HG03457 (cell line): Measurements from ENCODE around the gene ARHGEF12.

Experiments
- ATAC-seq: cut with Tn5 transposase; IDR thresholded peaks from one replicate; pipeline ENCODE4 v1.9.1; 2021; ENCODE audit warnings: moderate number of reproducible peaks; ENCODE audit not compliant: unreplicated experiment

ARHGEF12 gene

GRCh38 chr11:120338107-120338933 is 2.1 kb downstream of the ARHGEF12 start:
- no peak for ATAC-seq

GRCh38 chr11:120339394-120339890 is 3.2 kb downstream of the ARHGEF12 start:
- no peak for ATAC-seq

- ATAC-seq, result no peak
Observed at GRCh38 chr11:120340529-120340928, 4.3 kb downstream of the ARHGEF12 start.

- ATAC-seq, result no peak
Observed at GRCh38 chr11:120342226-120342625, 6.0 kb downstream of the ARHGEF12 start.

- no peak for ATAC-seq
Observed at GRCh38 chr11:120342678-120343077, 6.5 kb downstream of the ARHGEF12 start.

GRCh38 chr11:120343429-120343828 is 7.2 kb downstream of the ARHGEF12 start:
- peak; percentile 34 for ATAC-seq

- ATAC-seq, result peak; percentile 79
Observed at GRCh38 chr11:120344302-120345004, 8.2 kb downstream of the ARHGEF12 start.

- no peak for ATAC-seq
Observed at GRCh38 chr11:120346233-120346632, 10.0 kb downstream of the ARHGEF12 start.

- no peak for ATAC-seq
Observed at GRCh38 chr11:120350637-120351036, 14.4 kb downstream of the ARHGEF12 start.

GRCh38 chr11:120352405-120352804 is 16.2 kb downstream of the ARHGEF12 start:
- ATAC-seq, result no peak

GRCh38 chr11:120354068-120354467 is 17.9 kb downstream of the ARHGEF12 start:
- no peak for ATAC-seq

GRCh38 chr11:120354779-120355178 is 18.6 kb downstream of the ARHGEF12 start:
- no peak for ATAC-seq

- ATAC-seq, result no peak
Observed at GRCh38 chr11:120357620-120358019, 21.4 kb downstream of the ARHGEF12 start.

GRCh38 chr11:120358729-120359128 is 22.5 kb downstream of the ARHGEF12 start:
- ATAC-seq, result no peak

- ATAC-seq, result no peak
Observed at GRCh38 chr11:120363436-120363835, 27.2 kb downstream of the ARHGEF12 start.

GRCh38 chr11:120365512-120365911 is 29.3 kb downstream of the ARHGEF12 start:
- no peak for ATAC-seq

- no peak for ATAC-seq
Observed at GRCh38 chr11:120372296-120372695, 36.1 kb downstream of the ARHGEF12 start.

GRCh38 chr11:120375076-120375475 is 38.9 kb downstream of the ARHGEF12 start:
- ATAC-seq, result no peak

- no peak for ATAC-seq
Observed at GRCh38 chr11:120376547-120377182, 40.5 kb downstream of the ARHGEF12 start.

GRCh38 chr11:120378474-120378873 is 42.3 kb downstream of the ARHGEF12 start:
- ATAC-seq, result no peak

- no peak for ATAC-seq
Observed at GRCh38 chr11:120381401-120381800, 45.2 kb downstream of the ARHGEF12 start.
